CD4-positive, alpha-beta T cell treated with Interleukin-2 at 100 ng/mL for 4 hours (primary cell): ENCODE data around the gene RERE.
A peak's percentile ranks its signal among the peaks of the same experiment; 100 is the strongest.

Experiments used
- DNase-seq: peaks from one replicate; pipeline ENCODE4 v3.0.0-alpha.2; 2020; ENCODE audit warnings: low spot score

The RERE gene

GRCh38 chr1:8349473-8349865 lies 468.0 kb downstream of the RERE start:
- DNase-seq = no peak

- peak; percentile 69 for DNase-seq
These were observed 468.5 kb downstream of the RERE start for GRCh38 chr1:8348777-8349472.

GRCh38 chr1:8348047-8348776 lies 469.2 kb downstream of the RERE start:
- no peak for DNase-seq

GRCh38 chr1:8347635-8348034 lies 469.8 kb downstream of the RERE start:
- DNase-seq = no peak

- no peak for DNase-seq
These were observed 471.6 kb downstream of the RERE start for GRCh38 chr1:8345621-8346415.

GRCh38 chr1:8344893-8345507 lies 472.4 kb downstream of the RERE start:
- DNase-seq = no peak

GRCh38 chr1:8343464-8344001 lies 473.9 kb downstream of the RERE start:
- DNase-seq = no peak

GRCh38 chr1:8343044-8343443 lies 474.4 kb downstream of the RERE start:
- DNase-seq = no peak

GRCh38 chr1:8342325-8342724 lies 475.1 kb downstream of the RERE start:
- DNase-seq = no peak

GRCh38 chr1:8340448-8340847 lies 477.0 kb downstream of the RERE start:
- DNase-seq = no peak

- DNase-seq = no peak
These were observed 478.2 kb downstream of the RERE start for GRCh38 chr1:8339203-8339600.

- DNase-seq = no peak
These were observed 478.8 kb downstream of the RERE start for GRCh38 chr1:8338526-8339202.

- no peak for DNase-seq
These were observed 479.5 kb downstream of the RERE start for GRCh38 chr1:8337776-8338525.

GRCh38 chr1:8335246-8335645 lies 482.2 kb downstream of the RERE start:
- DNase-seq = no peak

- DNase-seq = no peak
These were observed 483.2 kb downstream of the RERE start for GRCh38 chr1:8334106-8334851.

GRCh38 chr1:8333246-8333987 lies 484.0 kb downstream of the RERE start:
- DNase-seq = no peak

- no peak for DNase-seq
These were observed 484.6 kb downstream of the RERE start for GRCh38 chr1:8332806-8333205.

GRCh38 chr1:8330271-8331125 lies 486.9 kb downstream of the RERE start:
- no peak for DNase-seq
